H1 (cell line): Measurements from ENCODE around the gene TNRC6A. TPM values are rescaled to one million over a fixed set of nuclear protein-coding genes. Genes with fewer than 3 reads are reported as not detected.

Experiments used
- CHD1 ChIP-seq: IDR thresholded peaks from 2 replicates; pipeline ENCODE4 v1.6.1; 2012; ENCODE audit warnings: low read depth, low read length, improper control_type of control experiment
- POLR2AphosphoS5 ChIP-seq: IDR thresholded peaks from 2 replicates; pipeline ENCODE4 v1.6.1; 2011; ENCODE audit warnings: low read depth, low read length
- polyA plus RNA-seq, 7 experiments: library from polyadenylated mRNA; depleted of rRNA in 3 of 7; stranded (reverse) in 5 of 7; unstranded in 2 of 7; fragments of >200 nt in 5 of 7; fragments of 200-250 nt in 2 of 7; gene quantifications; 1 replicate in 5 of 7; 2 replicates in 1 of 7; 4 replicates in 1 of 7; pipeline versions ENCODE4 v1.2.1 to v1.2.3, GENCODE V29; 2011 to 2013; ENCODE audit warnings: missing spikeins in 2 of 7, mixed read lengths in 2 of 7
- total RNA-seq: library from RNA; stranded (reverse); fragmentation: NEBNext Ultra II Directional; extraction: Animal tissue kit (Norgen Biotek cat#: 25700); gene quantifications from 2 replicates; pipeline ENCODE4 v1.2.1, GENCODE V29; 2021

The TNRC6A gene
- total and polyA plus RNA-seq, 2 of the 8 experiments (the other 6 are each of a cell fraction or from before 2014, with no cell fraction given), result 67.6 to 103 TPM

GRCh38 chr16:24728011-24728410 lies 1.4 kb upstream of the TNRC6A start (continued):
- TF ChIP-seq CHD1 (no peak), POLR2AphosphoS5 (no peak)
- TF ChIP-seq, all 59 proteins: peak for 0
